Cardiac septum (tissue), 1 donor: ENCODE results near the gene NOVA1. TPM values are rescaled to one million over a fixed set of nuclear protein-coding genes. Genes with fewer than 3 reads are reported as not detected.
"Not testable (repeated sequence)": the region's sequence is repeated elsewhere in the genome, so short reads cannot be mapped to it uniquely, and the experiment has no call there.

ENCODE experiments used
- DNase-seq: peaks from one replicate; pipeline ENCODE4 v3.0.0-alpha.2; 2020; ENCODE audit warnings: low spot score
- intact Hi-C: fragments of 100-400 bp; cut with DNase I; formaldehyde crosslinking; loops from one replicate; pipeline ENCODE4 v1.14.0; 2022
- long read RNA-seq: library from polyadenylated mRNA; unstranded; transcript quantifications from one replicate; pipeline ENCODE4 v2.0.0, GENCODE V29; 2021
- total RNA-seq: library from RNA; stranded (reverse); fragmentation: NEBNext Ultra II Directional; extraction: Animal tissue kit (Norgen Biotek cat#: 25700); gene quantifications from one replicate; pipeline ENCODE4 v1.2.1, GENCODE V29; 2021
- donor health status: DM: no; HTN: no; CAD: no.

Gene NOVA1, protein sequence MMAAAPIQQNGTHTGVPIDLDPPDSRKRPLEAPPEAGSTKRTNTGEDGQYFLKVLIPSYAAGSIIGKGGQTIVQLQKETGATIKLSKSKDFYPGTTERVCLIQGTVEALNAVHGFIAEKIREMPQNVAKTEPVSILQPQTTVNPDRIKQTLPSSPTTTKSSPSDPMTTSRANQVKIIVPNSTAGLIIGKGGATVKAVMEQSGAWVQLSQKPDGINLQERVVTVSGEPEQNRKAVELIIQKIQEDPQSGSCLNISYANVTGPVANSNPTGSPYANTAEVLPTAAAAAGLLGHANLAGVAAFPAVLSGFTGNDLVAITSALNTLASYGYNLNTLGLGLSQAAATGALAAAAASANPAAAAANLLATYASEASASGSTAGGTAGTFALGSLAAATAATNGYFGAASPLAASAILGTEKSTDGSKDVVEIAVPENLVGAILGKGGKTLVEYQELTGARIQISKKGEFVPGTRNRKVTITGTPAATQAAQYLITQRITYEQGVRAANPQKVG
- 4.4 TPM for total RNA-seq
- long read RNA-seq, partial matches to known transcripts = 0 of 3 reads
- long read RNA-seq, other reads (novel, unspliced or antisense) = 3 of 3 reads

- intact Hi-C loops = no loop called here
- peak; percentile 71 for DNase-seq
Measured at GRCh38 chr14:26597589-26598080, at the start of gene NOVA1. NOVA1 (minus strand) TSS chr14:26598033; CDS start chr14:26597436, 597 bp downstream.

DNA sequence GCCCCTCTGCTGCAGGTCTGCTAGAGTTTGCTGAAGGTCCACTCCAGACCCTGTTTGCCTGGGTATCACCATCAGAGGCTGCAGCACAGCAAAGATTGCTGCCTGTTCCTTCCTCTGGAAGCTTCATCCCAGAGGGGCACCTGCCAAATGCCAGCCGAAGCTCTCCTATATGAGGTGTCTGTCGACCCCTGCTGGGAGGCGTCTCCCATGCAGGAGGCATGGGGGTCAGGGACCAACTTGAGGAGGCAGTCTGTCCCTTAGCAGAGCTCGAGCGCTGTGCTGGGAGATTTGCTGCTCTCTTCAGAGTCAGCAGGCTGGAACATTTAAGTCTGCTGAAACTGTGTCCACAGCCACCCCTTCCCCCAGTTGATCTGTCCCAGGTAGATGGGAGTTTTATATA is 47.2 kb upstream of the NOVA1 start:
- DNase-seq, intact Hi-C loops: not testable (repeated sequence)

- intact Hi-C loops = no loop called here
- no peak for DNase-seq
Measured at GRCh38 chr14:26636561-26636960, 38.7 kb upstream of the NOVA1 start.

DNA sequence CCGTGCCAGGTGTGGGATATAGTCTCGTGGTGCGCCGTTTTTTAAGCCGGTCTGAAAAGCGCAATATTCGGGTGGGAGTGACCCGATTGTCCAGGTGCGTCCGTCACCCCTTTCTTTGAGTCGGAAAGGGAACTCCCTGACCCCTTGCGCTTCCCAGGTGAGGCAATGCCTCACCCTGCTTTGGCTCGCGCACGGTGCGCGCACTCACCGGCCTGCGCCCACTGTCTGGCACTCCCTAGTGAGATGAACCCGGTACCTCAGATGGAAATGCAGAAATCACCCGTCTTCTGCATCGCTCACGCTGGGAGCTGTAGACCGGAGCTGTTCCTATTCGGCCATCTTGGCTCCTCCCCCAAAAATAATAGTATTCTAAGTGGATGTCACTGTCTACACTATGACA is 37.1 kb upstream of the NOVA1 start:
- intact Hi-C loops = not testable (repeated sequence)

GRCh38 chr14:26626256-26626655 is 28.4 kb upstream of the NOVA1 start:
- no peak for DNase-seq
- intact Hi-C loops = no loop called here

More for the DNA sequence above, 37.1 kb upstream of the NOVA1 start:
- not testable (repeated sequence) for DNase-seq

DNA sequence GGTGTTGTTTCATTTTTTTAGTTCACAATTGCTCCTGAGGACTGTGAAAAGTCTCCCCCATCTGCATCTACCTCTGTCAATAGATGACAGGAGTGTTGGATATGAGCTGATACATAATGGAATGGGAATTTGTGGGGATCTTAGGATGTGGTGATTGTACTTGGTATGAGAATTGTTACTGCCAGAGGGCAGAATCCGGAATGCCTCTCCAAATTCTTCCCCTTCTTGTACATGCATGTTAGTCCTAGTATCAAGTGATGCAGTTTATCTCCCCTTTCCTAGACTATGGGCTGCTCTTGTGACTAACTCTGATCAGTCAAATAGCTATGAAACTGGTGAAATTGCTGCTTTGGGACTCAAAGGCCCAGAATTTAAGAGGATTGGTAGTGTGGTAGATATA is 24.8 kb upstream of the NOVA1 start:
- DNase-seq = no peak
- intact Hi-C loops = no loop called here

DNA sequence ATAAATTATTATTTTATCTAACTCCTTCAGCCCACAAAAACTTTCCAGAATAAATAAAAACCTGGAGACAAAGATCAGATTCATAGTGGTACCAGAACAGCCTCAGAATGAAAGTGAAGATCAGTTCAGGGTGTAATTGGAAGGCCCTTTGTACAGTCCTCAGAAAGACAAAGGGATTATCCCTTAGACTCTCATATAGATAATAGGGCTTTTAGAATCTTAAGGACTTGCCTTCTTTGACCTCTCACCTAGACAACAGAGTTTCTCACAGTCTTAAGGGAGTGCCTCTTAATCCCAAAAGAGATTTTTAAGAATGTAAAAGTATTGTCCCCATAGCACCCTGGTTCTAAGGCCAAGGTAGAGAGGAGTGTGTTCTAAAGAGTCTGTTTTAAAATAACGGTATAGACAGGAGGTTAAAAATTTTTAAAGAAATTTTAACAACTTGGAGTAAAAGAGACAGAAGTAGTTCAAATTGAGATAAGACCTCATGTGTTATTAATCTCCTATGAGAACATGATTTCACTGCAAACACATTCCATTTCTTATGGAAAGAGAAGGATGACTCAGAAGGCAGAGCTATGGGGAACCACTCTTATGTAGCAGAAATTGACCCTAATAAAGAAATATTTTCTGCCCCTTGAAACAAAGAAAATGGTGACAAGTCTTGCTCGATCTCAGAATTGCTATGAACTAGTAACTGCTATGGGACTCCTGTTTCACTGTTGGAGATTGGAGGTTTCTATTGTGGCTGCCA is 24.2 kb upstream of the NOVA1 start:
- intact Hi-C loops = no loop called here
- no peak for DNase-seq

GRCh38 chr14:26621364-26621763 is 23.5 kb upstream of the NOVA1 start:
- intact Hi-C loops = no loop called here
- no peak for DNase-seq

DNA sequence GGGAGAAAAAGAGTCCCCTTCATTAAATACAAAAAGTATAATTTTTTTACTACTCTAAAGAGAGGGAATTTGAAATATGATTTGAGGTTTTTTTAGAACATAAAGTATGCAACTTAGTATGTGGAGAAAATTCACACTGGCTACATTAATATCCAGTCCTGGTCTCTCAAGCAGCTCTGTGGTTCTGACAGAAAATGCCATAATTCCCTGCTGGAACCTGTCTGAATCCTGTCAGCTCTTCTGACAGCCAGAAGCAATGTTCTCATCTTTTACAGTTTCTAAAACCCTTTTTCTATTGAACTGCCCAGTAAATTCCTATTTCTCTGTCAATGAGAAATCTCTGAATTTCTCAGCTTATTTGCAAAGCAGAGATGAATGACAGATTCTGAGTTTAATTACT is 13.4 kb upstream of the NOVA1 start:
- intact Hi-C loops = no loop called here
- no peak for DNase-seq

- intact Hi-C loops = no loop called here
- DNase-seq = no peak
Measured at GRCh38 chr14:26606729-26607312, 9.0 kb upstream of the NOVA1 start.

GRCh38 chr14:26605602-26606001 is 7.8 kb upstream of the NOVA1 start:
- intact Hi-C loops = no loop called here
- DNase-seq = no peak

DNA sequence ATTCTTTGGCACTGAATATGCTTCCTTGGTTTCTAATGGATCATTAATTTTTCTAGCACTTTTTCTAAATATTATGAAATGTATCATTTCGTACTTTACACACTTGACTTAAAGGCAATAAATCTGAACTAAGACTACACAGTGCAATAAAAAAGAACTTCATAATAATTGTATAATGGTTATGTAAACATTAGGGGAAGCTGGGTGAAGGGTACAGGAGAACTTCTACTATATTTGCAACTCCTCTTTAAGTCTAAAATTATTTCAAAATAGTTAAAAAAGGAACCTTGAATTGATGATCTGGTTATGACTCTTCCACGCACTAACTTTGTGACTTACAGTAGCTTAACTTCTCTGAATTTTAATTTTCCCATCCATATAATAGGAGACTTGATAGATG is 5.1 kb upstream of the NOVA1 start:
- DNase-seq = no peak

DNA sequence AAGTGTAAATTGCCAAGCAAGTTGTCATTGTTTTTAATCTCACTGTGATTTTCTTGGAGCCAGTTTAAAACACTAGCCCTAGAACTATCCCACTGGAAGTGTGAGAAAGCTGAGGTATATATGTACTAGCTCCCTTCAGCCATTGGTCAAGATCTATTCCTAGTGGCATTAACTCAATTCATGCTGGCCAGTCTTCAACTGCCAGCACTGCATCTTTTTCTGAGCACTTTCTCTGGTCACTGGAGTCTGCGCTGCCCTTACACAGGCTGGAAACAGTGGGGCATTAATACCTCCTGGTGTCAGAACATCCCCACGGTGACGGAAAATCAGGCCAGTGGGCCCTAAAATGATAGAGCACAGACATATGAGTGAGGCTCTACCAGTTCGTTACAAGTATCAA is 4.0 kb upstream of the NOVA1 start:
- no peak for DNase-seq
- intact Hi-C loops = no loop called here

More for the DNA sequence above, 5.1 kb upstream of the NOVA1 start:
- intact Hi-C loops = no loop called here

DNA sequence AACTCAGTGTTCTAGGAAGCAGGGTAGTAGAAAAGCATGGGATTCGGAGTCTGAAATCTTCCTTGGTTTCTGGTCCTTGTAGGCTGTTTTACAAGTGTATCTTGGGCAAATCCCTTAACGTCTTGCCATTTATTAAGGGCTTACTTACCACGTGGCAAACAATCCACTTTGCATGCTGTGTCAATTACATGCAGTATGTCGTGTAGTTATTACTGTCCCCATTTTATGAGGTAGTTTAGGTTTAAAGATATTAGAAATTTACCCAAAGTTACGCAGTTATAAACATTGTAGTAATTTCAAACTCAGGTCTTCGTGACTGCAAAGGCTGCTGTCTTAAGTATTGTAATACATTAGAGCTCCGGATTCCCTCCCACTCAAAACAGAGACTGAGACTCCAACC is 1.5 kb upstream of the NOVA1 start:
- DNase-seq = no peak
- intact Hi-C loops = no loop called here

DNA sequence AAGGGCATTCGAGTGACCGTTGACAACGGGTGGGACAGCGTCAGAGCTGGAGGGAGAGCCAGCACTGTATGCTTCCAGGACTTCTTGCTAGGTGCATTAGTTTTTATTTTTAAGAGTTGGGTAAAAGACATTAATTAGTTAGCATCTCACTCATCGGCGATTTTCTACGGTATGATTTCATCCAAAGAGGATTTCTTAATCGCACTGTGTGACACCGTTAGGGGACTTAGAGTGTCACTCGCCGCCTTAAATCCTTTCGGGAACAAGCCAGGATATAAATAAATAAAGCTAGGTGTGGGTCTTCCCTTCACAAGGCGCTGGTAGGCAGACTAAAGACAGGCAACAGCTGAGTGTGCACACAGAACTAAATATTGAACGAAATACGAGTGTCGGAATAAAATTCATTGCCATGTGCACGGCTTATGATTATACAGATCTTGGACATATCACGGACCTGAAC is 869 bp upstream of the NOVA1 start:
- intact Hi-C loops = no loop called here
- no peak for DNase-seq

DNA sequence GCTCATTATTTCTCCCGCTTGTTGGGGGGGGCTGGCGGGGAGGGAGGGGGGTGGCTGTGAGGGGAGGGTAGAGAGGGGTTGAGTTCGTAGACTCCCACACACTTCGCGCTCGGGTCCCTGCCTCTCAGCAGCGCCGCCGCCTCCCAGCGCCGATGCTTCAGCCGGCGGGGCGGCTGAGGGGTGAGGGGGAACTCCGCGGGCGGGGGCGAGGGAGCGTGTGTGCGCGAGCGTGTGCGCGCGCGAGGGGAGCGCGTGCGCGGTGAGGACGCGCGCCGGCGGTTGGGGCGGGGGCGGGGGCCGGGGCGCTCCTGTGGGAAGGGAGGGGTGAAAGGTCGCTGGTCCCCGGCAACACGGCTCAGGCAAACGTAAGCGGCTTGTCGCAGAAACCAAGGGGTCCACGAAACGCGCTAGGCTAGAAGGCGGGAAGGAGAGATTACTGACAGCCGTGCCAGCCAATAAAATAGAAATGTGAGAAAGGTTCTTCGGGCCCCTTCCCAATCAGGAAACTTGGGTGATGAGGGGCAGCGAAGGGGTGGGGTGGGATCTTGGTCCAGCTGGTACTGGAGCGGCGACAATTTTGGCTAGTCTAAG is 343 bp upstream of the NOVA1 start:
- intact Hi-C loops = no loop called here
- DNase-seq = peak; percentile 80

DNA sequence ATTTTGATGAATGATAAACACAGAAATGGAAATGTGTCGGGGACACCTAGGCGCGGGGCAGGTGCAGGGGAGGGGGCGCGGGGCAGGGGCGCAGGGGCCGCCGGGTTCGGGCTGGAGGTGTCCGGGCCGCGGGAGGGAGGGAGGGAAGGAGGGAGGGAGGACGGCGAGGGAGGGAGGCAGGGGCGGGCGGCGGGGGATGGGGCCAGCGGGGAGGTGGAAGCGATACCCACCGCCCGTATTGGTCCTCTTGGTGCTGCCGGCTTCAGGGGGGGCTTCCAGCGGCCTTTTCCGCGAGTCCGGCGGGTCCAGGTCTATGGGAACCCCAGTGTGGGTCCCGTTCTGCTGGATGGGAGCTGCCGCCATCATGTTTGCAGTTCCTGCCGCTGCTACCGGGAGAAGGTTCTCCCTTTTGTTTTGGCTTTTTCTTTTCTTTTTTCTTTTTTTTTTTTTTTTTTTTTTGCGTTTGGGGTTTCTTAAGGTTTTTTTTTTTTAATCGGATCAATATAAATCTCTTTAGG is 703 bp downstream of the NOVA1 start:
- intact Hi-C loops = no loop called here

DNA sequence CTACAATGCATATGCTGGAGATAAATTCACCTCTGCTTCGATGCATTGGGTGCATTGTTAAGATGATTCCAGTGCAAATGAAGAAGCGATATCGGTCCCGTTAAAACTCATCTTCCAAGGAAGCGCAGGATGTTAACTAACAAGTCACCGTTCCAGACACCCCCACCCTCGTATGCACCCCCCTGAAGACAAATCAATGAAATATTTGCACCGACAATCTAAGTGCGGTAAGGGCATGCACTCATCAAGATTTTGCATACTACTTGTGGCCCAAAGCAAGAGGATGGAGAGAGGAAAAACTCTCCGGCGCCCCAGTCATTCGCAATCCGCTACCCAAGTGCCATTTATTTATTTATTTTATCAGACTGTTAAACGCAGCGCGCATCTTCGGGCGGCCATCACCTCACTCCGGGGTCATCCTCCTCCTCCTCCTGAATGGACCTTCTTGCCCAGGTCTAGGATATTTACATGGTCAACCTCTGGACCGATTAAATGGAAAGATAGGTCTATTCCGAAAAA is 1.2 kb downstream of the NOVA1 start:
- no peak for DNase-seq
- intact Hi-C loops = no loop called here

More for the DNA sequence above, 703 bp downstream of the NOVA1 start:
- peak; percentile 76 for DNase-seq

DNA sequence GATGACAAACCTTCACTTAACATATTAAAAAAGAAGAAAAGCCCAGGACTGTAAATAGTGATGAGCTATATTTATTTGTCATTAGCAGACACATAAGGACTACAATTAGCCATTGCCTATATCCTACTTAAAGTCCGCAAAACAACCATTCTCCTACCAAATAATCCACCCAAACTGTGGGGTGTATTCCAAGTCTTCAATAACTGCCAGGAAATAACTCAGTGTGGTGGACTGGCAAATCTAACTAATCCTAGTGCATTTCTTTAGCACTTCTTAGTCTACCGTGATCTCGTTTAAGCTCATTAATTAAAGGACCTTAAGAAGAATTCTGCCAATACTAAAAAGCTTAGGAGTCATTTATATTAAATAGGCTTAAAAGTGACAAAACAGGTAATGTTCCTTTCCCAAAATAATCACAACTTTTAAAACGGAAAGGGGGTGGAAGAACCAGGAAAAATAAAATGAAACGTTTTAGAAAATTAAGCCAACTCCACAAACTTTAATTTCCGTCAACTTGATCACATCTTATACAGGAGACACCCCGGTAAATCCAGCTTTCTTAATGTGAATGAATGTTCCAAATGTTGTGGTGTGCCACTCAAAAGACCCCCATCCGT is 1.8 kb downstream of the NOVA1 start:
- intact Hi-C loops = no loop called here
- DNase-seq = no peak
